Stimulated activated CD4-positive, alpha-beta T cell treated with anti-CD3 and anti-CD28 coated beads, TNF-alpha, amount 100 ng/mL, for 48 hours (primary cell): Measurements from ENCODE around the gene MUC2.

Source experiments
- DNase-seq, 3 donors: peaks; one replicate each; pipeline ENCODE4 v3.0.0-alpha.2; 2020; ENCODE audit warnings: low read depth in 3 of 3

MUC2 gene

DNA sequence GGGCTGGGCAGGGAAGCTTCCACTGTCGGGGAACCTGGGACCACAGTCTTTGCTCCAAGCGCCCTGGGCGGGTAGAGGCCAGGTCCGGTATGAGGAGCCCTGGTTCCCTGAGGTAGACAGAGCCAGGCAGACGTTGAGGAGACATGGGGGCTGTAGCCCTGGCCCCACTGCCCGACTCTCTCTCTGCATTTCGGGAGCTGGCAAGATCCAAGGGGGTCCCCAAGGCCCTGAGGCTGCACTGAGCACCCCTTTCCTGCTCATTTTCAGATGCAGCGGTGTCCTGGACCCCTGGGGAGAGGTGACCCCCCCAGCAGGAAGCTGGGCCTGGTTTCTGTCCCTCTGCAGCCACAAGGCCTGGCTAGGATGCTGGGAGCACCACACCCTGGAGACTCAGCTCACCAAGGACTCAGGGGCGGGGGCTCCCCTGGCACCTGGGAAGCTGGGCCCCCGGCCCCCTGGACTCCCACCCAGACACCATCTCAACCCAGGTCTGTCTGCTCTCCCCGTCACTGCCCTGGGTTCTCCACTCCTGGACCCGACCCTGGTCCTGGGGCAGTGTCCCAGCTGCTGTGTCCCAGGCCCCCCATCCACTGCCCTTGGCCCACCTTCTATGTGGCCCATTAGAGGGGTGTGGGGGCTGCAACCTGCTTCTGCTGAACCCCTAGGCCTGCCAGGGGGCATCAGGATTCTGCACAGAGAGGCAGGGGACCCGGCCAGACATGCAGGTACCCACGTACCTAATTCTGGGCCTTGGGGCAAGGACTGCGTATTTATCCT is 23.1 kb upstream of the MUC2 start:
- no peak for DNase-seq

DNA sequence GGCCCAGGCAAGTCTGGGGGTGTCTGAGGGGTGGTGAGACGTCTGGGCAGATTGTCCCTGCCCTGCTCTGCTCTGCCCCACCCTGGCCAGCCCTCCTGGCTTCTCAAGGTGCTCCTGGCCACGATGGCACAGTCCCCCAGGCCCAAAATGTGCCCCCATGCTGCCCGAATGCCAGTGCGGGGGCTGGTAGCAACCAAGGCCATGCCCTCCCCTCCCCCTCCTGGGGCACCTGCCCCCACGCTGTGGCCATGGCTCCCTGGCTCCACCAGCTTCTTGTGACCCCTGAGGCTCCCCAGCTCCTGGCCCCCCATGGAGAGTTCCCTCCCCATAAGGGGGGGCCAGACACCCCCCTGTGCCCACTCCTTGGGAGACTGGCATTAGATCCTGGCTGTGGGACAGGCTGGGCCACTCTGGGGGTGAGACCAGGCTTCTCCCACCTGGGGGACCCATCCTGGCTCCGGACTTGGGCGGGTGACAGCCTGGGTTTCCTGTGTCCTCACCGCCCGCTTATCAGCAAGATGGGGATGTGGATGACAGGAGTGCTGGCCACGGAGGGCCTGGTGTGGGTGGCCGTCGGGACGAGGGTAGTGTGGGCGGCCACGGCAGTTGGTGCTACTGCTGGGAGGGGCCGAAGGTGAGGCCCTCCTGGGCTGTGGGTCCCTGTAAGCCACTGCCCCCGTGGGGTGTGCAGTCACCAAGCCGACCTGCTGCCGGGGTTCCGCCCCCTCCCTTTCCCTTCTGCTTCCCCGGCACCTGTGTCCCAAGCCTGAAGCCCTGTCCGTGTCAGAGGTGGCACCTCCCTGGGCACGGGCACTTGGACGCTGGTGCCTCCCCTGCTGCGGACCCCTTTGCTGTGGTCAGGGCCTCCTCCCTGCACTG is 22.3 kb upstream of the MUC2 start:
- no peak for DNase-seq

DNA sequence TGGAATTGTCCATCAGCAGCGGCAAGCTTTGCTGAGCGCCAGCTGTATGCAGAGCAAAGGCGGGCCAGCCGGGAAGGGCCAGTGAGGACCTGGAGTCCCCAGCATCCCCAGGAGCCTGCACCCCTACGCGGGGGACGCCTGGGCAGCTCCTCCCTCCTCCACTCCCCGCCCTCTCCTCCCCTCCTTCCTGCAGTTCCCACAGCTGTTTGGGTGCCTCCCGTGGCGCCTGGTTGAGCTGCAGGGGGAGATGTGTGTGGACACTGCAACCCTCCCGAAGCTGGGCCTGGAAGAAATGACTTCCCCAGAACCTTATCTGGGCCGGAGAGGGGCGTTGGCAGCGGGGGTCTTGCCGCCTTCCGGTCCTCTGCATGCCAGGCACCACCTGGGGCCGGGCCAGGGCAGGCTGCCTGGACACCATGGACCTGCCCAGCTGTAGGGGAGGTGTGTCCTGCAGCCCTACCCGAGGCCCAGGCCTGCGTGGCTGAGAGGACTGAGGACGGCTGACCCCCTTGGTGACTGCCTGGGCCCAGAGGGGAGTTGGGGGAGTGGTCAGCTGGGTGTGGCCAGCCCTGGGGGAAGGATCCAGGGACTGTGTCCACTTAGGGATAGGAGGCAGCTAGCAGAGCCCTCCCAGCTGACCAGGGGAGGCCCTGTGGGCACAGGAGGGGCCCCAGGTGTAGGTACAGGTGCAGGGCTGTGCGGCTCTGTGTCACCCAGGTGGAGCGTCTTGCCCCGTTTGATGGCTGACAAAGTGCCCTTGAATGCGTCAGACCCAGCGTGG is 21.4 kb upstream of the MUC2 start:
- no peak for DNase-seq

DNA sequence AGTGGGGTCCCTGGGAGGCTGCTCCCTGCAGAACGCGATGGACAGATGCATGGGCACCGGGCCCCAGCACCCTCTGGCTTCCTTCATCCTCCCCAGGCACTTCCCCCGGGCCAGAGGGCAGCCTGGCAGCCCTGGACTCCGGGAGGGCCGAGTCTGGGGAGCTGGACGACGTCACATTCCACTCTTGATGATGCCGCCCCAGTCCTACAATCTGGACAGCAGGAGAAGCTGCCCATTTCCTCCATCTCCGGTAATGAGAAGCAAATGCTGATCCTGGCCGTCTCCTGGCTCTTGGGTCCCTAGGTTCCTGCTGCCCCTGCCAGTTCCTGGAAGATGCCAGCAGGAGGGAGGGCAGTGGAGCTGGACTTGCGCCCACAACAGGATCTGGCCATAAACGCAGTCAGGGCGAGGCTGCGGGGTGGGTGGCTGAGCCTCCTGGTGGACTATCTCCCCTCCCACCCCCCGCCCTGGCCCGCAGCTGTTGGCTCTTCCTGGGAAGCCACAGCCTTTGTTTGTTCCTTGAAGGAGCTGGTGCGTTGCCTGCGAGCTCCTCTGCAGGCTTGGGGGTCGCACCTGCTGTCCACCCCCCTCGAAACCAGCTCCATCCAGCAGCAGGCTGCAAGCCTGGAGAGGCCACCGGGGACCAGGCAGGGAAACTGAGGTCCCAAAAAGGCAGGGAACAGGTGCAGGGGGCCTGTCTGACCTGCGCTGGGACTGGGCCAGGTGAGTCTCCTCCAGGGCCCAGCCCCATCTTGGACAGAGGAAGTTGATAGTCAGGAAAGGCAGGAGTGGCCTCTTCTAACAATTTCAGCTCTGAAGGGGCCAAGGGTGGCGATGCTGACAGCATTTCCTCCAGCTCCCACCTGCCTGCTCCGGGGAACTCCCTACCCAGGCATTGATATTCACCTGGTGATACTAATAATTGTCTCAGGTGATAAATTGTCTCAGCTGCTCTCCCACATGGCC is 20.2 kb upstream of the MUC2 start:
- no peak for DNase-seq

DNA sequence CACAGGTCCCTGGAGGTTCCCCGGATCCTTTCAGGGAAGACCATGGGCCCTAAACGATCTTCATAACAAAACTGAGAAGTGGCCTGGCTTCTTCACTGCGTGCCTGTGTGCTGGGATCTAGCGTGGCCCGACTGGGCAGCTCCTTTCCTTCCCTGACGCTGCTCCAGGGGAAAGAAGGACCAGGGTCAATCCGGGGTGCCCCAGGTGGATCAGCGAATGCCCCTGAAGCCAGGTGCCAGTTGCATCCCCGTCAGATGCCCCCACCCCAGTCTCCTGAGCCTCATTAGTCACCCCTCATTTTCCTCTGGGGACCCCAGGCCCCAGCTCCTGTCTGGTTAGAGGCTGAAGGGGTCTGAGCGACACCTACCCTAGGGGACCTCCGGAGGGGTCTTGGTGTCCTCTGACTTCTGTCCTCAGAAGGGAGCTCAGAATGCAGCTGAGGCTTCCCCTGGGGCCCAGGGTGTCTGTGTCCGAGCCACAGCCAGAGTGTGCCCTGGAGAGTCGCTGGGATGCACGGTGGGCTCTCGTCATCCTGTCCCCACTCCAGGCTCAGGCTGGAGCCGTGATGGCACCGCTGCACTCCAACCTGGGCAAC is 19.5 kb upstream of the MUC2 start:
- DNase-seq: no peak

DNA sequence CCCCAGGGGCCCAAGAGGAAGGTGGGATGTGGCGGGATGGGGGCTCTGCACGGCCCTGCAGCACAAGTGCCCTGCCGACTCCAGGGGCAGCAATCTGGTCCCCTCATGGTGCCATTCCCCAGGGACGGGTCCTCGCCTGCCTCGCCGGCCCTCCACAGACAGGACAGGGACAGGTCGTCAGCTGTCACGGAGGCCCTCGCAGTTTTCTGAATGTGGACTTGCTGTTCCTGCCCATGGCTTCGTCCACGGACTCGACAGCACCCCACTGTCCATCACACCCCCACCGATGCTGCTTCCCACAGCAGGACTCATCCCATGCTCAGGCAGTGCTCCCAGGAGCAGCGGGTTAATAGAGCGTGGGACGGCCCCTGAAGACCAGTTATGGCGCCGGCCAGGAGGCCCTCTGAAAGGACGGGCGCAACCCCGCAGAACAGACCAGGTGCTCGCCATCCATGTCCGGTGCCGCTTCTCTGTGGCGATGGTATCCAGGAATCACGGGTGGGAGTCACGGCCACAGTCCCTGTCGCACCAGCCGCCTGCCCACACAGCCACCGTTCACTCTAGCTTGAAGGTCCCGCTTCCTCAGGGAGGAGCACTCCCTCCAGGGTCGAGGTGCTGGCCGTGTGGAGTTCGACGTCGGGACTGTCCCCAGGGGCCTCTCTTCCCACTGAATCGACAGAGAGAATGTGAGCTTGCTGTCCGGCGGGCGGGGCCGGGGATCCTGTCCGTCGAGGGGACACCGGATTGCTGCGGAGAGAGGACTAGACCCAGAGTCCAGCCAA is 18.5 kb upstream of the MUC2 start:
- no peak for DNase-seq

DNA sequence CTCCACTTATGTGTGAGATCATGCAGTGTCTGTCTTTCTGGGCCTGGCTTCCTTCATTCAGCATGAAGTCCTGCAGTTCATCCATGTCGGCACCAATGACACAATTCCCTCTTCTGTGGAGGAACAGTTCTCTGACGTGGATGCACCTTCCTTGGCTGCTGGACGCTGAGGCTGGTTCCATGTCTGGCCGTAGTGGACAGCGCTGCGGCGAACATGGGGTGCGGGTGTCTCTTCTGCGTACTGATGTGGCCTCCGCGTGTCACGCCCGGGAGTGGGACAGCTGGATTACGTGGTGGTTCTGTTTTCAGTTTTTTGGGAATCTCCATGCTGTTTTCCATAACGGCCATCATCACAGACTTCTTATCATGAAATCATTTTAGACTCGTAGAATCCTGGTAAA is 16.9 kb upstream of the MUC2 start:
- no peak for DNase-seq

DNA sequence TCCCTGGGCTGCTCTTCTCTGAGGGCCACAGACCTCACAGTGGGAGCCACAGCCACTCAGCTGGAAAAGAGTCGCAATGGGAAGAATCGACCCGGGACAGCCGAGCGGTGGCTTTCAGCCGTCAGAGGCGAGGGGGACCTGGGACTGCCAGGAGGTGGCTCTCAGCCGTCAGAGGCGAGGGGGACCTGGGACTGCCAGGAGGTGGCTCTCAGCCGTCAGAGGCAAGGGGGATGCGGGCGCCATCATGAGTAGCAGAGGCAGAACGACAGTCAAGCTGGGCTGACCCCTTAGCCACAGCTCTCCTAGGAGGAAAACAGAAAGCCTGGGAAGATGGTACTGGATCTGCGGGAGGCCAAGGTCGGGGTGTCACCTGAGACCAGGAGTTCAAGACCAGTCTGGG is 14.9 kb upstream of the MUC2 start:
- no peak for DNase-seq

DNA sequence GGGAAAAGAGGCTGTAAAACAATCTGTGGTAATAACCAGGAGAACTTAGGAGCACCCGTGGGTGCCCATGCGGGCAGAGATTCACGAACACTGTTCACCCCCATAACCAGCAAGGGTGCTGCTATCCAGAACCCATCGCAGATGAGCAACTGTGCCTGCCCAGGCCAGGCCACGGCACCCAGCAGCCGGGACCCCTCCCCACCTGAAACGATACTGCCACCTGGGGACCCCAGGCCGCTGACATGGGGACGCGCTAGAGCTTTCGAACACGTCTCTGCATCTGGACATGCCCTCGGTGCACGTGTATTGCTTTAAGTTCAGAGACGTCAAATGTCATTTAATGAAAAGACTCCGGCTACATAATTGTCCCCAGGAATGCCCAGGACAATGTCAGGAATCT is 14.3 kb upstream of the MUC2 start:
- DNase-seq: no peak

DNA sequence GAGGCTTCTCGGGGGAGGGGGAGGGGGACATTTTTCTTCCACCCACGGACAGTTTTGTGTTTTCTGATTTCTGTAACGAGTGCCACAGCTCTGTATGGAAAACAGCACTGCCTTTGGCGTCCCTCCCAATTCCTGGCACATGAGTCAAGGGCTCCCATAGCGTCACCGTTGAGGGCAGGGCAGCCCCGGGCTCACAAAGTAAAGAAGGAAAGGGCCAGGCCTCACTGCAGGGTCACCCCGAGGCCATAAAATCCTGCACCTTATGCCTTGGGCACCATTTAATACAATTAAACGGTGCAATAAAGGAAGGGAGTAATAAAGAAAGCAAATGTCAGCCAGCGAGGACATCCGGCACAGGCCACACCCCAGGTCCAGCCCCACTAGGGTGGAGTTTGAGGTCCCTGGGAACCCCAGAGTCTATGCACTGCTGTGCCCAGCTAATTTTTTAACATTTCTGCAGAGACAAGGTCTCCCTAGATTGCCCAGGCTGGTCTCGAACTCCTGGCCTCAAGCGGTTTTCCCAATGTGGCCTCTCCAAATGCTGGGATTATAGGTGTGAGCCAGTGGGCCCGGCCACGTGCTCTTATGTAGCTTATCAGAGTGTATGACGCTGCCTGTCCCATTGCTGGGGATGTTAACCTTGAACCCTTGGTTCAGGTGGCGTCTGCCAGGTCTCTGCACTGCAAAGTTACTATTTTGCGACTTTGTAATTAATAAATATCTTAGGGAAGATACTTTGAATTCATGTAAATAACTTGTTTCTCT is 13.6 kb upstream of the MUC2 start:
- no peak for DNase-seq

DNA sequence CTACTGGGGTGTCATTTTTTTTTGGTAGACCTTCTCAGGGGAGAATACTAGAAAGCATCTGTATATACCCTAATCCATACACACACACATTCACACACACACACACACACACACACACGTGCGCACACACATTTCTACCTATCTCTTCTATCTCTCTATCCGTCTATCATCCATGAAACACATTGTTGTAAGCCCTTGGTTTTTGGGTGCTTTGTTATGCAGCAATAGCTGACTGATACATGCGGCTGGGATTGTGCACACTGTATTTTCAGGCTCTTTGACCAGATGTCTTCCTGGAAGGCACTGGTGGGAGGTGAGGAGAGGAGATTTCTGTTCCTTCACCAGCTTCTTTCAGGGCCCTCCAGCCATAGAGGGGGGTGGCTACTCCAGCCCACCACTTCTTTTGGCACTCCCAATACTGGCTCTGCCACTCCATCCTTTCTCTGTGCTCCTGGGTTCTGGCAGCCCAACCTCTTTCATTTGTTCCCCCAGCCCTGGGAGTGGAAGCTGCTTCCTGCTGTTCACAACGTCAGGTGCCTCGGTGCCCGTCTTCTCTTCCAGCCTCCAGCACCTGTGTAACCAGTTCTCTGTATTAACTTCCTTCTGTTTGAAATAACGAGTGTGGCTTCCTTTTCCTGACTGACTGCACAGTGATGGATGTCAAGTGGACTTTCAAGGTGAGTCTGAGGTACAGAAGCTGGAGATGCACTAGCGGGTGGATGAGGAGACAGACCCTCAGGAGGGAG is 12.4 kb upstream of the MUC2 start:
- DNase-seq: no peak

DNA sequence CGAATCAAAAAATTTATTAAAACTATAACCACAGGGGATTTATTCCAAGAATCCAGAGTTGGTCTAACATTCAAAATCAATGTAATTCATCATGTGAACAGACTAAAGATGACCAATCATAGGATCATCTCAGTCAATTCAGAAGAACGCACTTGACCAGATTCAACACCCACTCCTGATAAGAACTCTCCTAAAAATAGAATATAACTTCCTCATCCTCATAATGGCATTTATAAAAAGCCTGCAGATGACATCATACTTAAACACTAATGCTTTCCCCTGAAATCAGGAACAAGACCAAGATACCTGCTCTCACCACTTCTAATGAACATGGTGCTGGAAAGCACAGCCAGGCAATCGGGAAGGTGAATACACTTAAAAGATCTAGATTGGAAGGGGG is 10.5 kb upstream of the MUC2 start:
- no peak for DNase-seq

DNA sequence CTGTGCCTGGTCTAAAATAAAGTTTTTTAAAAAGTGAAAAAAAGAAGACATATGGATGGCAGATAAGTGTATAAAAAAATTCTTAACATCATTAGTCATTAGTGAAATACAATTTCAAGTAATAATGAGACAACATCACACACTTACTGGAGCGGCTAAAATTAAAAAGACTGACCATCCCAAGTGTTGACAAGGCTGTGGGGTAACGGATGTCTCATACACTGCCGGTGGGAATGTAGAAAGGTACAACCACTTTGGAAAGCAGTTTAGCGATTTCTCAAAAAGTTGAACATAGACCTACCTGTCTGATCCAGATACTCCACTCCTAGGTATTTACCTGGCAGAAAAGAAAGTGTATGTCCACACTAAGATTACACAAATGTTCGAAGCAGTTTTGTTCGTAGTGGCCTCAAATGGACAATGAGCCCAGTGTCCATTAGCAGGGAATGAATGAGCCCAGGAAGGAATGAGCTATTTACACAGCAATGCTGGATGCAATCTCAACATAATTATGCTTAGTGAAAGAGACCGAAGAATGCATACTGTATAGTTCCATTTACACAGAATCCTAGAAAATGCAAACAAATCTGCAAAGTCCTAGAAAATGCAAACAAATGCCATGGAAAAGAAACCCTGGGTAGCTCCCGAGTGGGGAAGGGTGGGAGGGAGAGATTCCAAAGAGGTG is 6.7 kb upstream of the MUC2 start:
- no peak for DNase-seq

DNA sequence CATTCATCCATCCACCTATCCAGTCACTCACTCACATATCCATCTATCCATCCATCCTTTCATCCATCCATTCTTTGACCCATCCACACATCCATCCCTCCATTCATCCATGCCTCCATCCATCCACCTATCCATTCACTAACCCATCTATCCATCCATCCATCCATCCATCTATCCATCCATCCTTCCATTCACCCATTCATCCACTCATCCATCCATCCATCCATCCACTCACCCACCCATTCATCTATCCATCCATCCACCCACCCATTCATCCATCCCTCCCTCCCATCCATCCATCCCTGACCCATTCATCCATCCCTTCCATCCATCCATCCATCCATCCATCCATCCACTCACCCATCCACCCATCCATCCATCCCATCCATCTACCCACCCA is 4.9 kb upstream of the MUC2 start:
- no peak for DNase-seq

DNA sequence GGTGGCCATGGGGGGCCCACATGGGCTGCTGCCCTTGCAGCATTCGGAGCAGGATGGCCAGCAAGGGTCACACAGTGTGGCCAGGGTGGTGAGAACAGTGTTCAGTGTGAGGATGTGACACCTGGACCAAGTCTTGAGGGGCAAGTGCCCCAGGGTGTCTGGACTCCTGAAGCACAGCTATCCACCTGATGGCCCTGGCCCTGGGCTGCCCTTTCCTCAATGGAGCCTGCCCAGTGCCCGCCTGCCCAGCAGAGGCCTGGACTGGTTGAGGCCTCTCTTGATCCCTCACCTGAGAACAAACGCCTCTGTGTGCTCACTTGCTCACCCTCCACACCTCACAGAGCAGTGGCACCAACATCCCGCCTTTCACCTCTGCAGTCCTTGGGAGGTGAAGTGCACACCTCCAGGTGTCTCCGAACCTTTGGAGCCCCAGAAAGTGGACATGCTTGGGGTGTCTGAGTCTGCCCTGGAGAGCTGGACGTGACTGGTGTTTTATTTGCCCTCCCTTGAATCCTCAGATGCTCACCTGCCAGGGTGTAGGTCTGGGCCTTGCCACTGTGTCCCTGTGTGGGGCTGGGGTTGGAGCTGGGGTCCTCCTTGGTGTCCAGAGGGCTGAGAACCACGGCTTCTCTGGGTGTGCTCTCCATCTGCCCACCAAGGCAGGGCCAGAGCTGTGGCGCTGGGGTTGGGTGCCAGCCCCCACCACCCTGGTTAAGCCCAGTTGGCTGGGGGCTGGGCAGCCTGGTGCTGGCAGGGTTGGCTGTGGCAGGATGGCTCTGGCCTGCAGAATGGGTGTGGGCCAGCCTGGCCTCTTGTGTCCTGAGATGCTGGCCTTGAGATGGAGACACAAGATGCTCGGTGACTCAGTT is 3.8 kb upstream of the MUC2 start:
- DNase-seq: no peak

DNA sequence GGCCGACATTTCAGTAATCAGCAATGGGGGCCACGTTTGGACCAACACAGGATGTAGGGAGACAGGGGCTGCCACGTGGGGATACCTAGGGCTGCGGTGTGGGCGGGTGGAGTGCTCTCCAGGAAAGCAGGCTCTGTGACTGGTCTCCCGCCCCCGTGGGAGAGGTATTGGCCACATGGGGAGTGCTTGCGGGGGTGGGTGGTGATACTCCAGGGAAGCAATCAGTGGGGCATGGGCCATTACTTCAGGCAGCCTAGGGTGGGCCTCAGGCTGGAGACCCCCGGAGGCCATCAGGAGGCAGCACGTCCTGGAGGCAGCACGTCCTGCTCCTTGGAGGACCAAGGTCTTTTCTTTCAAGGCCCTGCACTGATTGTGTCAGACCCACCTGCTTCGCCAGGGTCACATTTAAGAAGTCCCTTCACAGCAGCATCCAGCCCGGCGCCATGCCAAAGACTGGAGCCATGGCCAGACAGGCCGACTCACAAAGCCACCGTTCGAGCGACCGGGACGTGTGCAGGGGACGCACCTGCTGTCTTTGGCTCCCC is 3.0 kb upstream of the MUC2 start:
- no peak for DNase-seq
